B cell (primary cell): Measurements from ENCODE around the gene IL1RL2.

Experiments
- EZH2 ChIP-seq: IDR thresholded peaks from 2 replicates; pipeline ENCODE4 v1.6.1; 2012; ENCODE audit warnings: borderline replicate concordance, low read depth, mild to moderate bottlenecking, moderate library complexity, low read length; ENCODE audit not compliant: insufficient read depth, poor library complexity, severe bottlenecking
- TF ChIP-seq, protein P1 (sequence below): fragments of 200-600 bp; IDR thresholded peaks from one replicate; pipeline ENCODE4 v1.8.0; 2022; ENCODE audit warnings: antibody characterized with exemption, mild to moderate bottlenecking

DNA sequence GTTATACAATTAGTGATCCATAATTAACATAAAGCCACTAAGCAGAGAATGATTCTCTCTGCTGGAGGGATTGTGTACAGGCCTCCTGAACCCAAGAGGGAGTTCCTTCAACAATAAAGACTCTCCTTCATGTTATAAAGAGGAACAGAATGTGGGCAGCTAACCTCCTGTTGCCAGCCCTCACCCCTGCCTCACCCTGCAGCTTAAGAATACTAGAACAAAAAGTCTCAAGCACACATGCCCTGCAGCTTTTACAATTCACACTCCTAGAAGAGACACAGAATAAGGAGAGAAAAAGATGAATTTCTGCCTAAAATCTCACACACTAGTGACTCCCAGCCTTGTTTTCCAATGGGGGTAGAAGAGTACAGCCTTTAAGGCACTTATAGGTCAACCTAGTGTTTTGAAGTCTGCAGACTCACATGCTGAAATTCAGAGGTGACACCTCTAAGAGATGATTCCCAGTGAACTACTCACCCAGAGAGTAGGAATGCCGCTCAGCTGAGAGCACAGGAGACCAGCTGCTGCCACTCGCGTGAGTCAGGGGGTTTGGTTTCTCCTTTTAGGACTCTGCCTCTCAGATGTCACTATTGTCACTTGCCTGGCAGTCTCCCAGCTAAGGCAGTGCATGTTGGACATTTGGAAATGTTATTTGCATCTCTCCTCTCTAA lies 92.0 kb downstream of the IL1RL2 start:
- TF ChIP-seq, protein P1, sequence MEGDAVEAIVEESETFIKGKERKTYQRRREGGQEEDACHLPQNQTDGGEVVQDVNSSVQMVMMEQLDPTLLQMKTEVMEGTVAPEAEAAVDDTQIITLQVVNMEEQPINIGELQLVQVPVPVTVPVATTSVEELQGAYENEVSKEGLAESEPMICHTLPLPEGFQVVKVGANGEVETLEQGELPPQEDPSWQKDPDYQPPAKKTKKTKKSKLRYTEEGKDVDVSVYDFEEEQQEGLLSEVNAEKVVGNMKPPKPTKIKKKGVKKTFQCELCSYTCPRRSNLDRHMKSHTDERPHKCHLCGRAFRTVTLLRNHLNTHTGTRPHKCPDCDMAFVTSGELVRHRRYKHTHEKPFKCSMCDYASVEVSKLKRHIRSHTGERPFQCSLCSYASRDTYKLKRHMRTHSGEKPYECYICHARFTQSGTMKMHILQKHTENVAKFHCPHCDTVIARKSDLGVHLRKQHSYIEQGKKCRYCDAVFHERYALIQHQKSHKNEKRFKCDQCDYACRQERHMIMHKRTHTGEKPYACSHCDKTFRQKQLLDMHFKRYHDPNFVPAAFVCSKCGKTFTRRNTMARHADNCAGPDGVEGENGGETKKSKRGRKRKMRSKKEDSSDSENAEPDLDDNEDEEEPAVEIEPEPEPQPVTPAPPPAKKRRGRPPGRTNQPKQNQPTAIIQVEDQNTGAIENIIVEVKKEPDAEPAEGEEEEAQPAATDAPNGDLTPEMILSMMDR: no peak
- no peak for TF ChIP-seq EZH2
